SKM-1 (cell line): ENCODE data around the gene KDM4B.

Experiments
- DNase-seq: peaks from one replicate; lab custom pipeline; 2025; ENCODE audit not compliant: unreplicated experiment; lab: John Stamatoyannopoulos, UW

Gene KDM4B

GRCh38 chr19:5032101-5032967 lies 63.4 kb downstream of the KDM4B start:
- DNase-seq: no peak

DNA sequence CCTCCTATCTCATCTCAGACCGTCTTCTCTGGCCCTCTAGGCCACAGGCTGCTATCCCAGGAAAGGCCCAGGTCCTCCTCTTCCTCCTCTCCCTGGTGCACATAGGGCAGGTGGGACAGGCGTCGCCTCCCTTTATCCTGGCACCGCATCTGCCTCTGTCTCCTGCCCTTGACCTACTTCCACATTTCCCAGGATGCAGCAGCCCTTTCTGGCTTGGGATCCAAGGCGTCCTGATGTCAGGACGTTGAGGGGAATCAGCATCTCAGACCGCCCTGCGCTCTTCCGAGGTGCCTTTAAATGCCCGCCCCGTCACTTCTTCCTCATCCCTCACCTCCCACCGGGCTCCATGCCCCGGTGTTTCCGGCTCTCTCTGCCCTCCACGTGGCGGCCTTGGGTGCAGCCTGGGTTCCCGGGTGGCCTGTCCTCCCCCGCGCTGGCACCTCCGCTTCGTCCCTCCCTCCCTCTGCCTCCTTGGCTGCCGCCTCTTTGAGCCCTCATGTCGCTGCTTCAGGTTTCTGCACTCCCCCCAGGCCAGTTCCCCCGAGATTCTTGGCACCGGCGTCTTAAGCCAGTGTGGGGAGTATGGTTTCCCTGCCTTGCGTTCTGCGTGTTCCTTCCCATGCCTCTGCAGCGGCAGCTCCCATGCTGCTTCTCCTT lies 66.3 kb downstream of the KDM4B start:
- DNase-seq: no peak

DNA sequence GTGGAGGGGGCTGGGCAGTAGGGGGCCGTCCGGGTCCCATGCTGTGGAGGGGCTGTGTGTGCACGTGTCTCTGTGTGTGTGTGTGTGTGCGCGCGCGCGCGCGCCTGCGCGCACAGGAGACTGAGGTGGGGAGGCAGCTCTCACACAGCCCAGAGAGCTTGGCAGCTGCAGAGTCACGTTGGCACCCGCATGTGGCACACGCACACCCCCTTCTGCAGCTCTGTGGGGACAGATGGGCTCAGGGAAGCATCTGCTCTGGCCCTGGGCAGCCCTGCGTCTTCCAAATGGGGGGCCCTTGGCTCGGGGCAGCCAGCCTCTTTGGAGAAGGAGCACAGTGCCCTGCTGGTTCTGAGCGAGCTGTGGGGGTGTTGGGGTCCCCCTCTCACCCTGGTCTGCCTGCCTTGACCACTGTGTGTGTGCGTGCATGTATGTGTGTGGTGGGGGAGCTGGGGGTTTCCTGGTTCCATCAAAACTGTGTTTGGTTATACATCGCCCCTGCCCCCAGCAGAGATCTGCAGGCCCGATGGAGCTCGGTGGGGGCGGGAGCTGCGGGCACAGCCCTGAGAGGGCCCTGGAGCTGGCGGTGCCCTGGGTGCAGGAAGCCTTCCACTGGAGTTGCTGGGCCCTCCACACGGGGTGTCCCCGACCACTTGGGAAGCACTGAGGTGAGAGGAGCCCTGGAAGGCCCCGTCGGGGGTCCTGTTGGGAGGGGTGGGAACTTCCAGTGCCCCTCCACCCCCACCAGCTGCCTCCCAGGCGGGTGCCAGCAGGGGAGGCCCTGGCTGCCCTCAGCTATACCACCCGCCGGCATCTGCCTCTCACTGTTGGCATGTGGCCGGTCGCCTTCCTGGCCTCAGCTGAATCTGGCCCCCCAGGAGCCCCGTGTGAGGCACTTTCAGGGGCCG lies 67.1 kb downstream of the KDM4B start:
- no peak for DNase-seq

- no peak for DNase-seq
Observed at GRCh38 chr19:5036698-5037563, 68.0 kb downstream of the KDM4B start.

DNA sequence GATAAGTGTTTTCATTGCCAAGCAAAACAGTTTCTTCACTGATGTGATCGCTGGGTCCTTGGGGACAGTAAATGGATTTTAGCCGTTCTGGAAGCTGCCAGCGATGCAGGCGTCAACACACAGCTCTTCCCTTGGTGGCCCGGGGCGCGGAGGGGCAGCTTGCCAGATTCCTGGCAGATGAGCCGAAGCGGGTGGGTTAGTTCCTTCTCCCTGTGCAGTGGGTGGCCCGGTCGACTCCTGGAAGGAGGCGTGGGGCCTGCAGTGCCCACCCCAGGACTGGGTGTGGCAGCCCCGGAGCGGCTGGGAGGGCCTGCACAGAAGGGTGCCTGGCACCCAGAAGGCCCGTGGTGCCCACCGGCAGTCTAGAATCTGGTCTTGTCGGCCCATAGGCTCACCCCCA lies 69.0 kb downstream of the KDM4B start:
- no peak for DNase-seq

- DNase-seq: no peak
Observed at GRCh38 chr19:5038631-5039271, 69.8 kb downstream of the KDM4B start.

DNA sequence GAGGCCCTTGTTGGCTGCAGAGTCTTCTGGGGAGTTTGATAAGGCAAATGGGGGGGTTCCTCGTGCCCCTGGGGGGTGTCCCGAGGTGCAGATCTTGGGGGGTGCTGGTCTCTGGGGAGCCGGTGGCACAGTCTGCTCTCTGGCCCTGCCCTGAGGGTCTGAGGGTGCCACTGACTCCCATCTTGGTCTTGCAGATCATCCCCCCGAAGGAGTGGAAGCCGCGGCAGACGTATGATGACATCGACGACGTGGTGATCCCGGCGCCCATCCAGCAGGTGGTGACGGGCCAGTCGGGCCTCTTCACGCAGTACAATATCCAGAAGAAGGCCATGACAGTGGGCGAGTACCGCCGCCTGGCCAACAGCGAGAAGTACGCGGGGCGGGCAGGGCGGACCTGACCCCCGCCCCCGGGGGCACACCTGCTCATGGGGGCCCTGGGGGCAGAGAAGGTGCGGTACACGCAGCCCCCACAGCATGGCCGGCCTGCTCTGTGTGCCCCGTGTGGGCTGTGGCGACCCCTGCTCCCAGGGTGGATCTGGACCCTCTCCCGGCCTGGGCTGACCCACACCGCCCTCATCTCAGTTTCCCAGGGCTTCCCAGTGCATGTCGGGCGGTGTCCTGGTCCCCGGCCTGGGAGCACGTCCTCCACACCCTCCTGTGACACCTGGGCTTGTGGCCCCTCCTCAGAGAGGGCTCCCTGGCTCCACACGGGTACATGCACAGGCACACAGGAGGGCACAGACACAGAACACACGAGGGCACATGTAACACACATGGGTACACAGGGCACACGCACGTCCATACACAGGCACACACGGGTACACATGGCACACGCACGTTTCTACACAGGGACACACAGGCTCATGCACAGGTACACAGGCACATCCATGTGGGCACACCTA lies 71.0 kb downstream of the KDM4B start:
- no peak for DNase-seq

- DNase-seq: no peak
Observed at GRCh38 chr19:5040544-5041167, 71.7 kb downstream of the KDM4B start.

DNA sequence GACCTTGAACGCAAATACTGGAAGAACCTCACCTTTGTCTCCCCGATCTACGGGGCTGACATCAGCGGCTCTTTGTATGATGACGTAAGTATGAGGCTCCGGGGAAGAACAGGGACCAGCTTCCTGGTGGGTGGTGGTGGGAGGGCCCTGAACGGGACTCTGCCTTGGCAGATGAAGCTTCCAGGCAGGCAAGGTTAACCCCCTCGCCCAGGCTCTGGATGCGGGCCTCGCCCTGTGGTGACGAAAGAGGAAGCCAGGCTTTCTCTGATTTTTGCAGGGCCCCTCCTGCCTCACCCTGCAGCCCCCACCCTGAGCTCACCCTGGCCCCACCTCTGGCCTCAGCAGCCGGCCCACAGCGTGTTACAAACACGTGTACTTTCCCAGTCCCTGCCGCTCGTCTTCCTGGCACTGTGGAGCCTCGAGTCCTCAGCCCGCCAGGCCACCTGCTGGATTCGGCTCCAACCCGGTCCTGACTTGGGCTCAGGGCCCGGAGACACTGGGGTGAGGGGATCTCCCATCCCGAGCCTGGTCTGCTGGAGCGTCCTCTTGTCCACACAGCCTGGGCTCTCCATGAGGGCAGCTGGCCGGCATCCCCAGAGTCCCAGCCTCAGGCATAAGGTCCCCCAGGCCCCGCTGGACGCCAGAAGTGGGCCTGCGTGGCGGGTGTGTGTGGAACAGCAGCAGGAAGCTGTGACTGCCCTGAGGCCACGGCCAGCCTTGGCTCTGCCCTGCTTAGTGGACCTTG lies 72.4 kb downstream of the KDM4B start:
- no peak for DNase-seq

GRCh38 chr19:5041913-5042187 lies 72.9 kb downstream of the KDM4B start:
- DNase-seq: no peak

DNA sequence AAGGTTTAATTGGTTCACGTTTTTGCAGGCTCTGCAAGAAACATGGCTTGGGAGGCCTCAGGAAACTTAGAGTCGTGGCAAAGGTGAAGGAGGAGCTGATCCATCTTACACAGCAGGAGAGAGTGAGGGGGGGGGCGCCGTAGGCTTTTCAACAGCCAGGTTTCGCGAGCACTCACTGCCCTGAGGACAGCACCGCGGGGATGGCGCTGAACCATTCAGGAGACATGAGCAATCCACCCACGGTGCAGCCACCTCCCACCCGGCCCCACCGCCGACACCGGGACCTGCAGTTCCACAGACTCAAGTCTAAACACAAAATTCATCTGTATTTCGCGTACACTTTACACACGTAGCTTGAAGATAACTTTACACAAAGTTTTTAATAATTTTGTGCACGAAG lies 73.6 kb downstream of the KDM4B start:
- no peak for DNase-seq

DNA sequence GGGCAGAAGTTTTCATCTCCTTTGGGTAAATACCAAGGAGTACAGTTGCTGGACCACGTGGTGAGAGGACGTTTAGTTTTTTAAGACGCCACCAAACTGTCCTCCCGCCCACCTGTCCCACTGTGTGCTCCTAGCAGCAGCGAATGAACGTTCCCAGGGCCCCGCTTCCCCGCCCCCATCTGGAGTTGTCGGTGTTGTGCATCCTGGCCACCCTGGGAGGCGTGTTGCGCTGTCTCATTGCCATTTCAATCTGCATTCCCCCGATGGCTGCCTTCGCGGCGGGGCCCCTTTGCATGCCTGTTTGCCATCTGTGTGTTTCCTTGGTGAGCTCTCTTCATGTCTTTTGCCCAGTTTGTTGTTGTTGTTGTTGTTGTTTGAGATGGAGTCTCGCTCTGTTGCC lies 76.1 kb downstream of the KDM4B start:
- no peak for DNase-seq

GRCh38 chr19:5045956-5046338 lies 77.0 kb downstream of the KDM4B start:
- DNase-seq: no peak

- no peak for DNase-seq
Observed at GRCh38 chr19:5046339-5047039, 77.6 kb downstream of the KDM4B start.

DNA sequence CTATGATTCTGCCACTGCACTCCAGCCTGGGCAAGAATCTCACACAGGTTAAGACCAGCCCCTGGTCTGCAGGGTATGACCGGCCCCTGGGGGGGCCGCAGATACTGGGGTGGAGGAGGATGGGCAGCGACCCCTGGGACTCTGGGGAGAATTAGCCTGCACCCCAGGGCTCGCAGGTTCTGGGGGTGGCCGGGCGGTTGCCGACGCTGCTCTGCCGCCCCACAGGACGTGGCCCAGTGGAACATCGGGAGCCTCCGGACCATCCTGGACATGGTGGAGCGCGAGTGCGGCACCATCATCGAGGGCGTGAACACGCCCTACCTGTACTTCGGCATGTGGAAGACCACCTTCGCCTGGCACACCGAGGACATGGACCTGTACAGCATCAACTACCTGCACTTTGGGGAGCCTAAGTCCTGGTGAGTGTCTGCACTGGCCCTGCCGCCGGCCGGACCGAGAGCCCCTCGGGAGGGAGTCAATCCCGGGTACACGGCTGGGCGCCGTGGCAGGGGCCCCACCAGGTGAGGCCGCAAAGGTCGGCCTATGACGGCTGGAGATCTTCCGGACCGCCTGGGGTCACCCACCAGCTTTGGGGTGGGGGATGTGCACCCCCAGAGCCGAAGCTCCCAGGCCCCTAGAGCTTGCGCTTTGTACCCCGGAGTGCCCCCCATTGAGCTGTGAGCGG lies 78.5 kb downstream of the KDM4B start:
- DNase-seq: no peak

DNA sequence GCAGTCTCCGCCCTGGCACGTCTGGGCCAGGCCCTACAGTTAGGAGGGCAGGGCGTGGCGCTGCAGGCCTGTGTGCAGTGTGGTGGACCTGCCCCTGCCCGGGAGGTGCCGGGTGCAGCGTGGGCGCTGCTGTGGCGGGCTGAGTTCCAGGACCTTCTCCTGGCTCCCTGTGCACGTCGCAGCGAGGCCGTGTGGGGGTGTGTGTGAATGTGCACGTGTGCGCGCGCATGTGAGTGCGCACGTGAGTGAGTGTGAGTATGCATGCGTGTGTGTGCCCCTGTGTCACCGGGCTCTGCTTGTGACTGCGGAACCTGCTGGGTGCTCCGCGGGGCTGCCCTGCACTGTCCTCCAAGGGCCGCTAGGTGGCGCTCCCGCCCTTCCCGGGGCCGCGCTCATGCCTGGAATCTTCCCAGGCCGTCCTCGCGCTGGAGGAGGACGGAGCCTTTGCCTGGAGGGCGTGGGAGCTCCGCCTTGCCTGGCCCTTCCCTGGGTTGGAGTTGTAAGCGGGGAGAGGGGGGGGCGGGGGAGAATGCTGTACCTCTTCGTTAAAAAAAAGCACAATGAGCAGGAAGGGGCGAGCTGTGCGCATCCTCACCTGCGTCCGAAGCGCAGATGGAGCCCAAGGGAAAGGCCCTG lies 79.3 kb downstream of the KDM4B start:
- no peak for DNase-seq
